ENCODE data around the gene STAMBP. TPM values are rescaled to one million over a fixed set of nuclear protein-coding genes. Genes with fewer than 3 reads are reported as not detected.
A peak's percentile ranks its signal among the peaks of the same experiment; 100 is the strongest.

Gene STAMBP
- total and polyA plus RNA-seq, 2 of the 13 experiments (the other 11 are each of a cell fraction or from before 2014, with no cell fraction given), result 49.6 to 53.2 TPM

- TF ChIP-seq ZBTB25 (CRISPR knock-in tag; IDR thresholded peaks at IDR 0.05) (no peak), TMF1 (CRISPR knock-in tag; IDR thresholded peaks at IDR 0.05; ENCODE audit: low read depth) (no peak), CBX5 (CRISPR knock-in tag; IDR thresholded peaks at IDR 0.05; ENCODE audit: borderline replicate concordance) (0 out of 2 replicates have a peak, but pooled peaks have one; percentile 32), ZNF775 (CRISPR knock-in tag; IDR thresholded peaks at IDR 0.05; ENCODE audit: borderline replicate concordance) (no peak), ATF3 (CRISPR knock-in tag; IDR thresholded peaks at IDR 0.05) (0 out of 2 replicates have a peak, but pooled peaks have one; percentile 11), NRL (CRISPR knock-in tag; IDR thresholded peaks at IDR 0.05; ENCODE audit: borderline replicate concordance) (0 out of 2 replicates have a peak, but pooled peaks have one; percentile 70), ZNF646 (CRISPR knock-in tag; IDR thresholded peaks at IDR 0.05) (no peak), ZNF30 (CRISPR knock-in tag; IDR thresholded peaks at IDR 0.05) (no peak), ZNF329 (CRISPR knock-in tag; IDR thresholded peaks at IDR 0.05; ENCODE audit: low read depth) (peak; percentile 31; the same call in 1 of the 2 replicates)
Observed at GRCh38 chr2:73828818-73829570, at the start of gene STAMBP (continued).
